PFSK-1 (cell line): ENCODE results near the gene SLC4A3.

Experiments used
- POLR2AphosphoS5 ChIP-seq: IDR thresholded peaks from 2 replicates; pipeline ENCODE4 v1.6.1; 2012; ENCODE audit warnings: low read depth, mild to moderate bottlenecking, control low read depth, low read length, moderate library complexity
- SIN3A ChIP-seq: IDR thresholded peaks from 2 replicates; pipeline ENCODE4 v1.6.1; 2012; ENCODE audit warnings: mild to moderate bottlenecking, low read length, moderate library complexity, borderline replicate concordance; ENCODE audit not compliant: insufficient read depth
- TAF1 ChIP-seq: IDR thresholded peaks from 2 replicates; pipeline ENCODE4 v1.6.1; 2012; ENCODE audit warnings: low read length, control low read depth, borderline replicate concordance; ENCODE audit not compliant: insufficient read depth
- TF ChIP-seq, protein P1 (sequence below), 2 experiments: IDR thresholded peaks; 2 replicates each; pipeline versions ENCODE4 v1.6.1 to v1.8.0; 2011 to 2012; ENCODE audit warnings: low read depth in 2 of 2, low read length in 2 of 2, control low read depth in 1 of 2, inconsistent platforms in 1 of 2, mild to moderate bottlenecking in 1 of 2, moderate library complexity in 1 of 2; ENCODE audit not compliant: insufficient read depth in 1 of 2

DNA sequence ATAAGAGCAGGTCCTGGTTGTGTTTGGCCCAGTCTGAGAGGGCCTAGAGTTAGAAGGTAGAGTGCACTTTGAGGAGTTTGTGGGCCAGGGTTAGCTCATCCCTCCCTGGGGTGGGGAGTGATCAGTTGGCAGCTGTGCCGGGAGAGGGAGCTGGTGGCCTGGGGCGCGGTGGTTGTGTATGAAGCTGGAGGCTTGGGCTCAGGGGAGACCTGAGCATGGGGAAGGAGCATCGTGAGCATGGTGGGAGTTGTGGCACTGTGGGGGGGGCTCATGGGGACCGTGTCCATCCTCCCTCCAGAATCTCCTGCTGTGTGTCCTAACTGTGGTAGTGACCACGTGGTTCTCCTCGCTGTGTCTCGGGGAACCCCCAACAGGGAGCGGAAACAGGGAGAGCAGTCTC is 16.1 kb upstream of the SLC4A3 start:
- TF ChIP-seq POLR2AphosphoS5 (no peak), TAF1 (no peak), SIN3A (no peak)
- TF ChIP-seq, protein P1, sequence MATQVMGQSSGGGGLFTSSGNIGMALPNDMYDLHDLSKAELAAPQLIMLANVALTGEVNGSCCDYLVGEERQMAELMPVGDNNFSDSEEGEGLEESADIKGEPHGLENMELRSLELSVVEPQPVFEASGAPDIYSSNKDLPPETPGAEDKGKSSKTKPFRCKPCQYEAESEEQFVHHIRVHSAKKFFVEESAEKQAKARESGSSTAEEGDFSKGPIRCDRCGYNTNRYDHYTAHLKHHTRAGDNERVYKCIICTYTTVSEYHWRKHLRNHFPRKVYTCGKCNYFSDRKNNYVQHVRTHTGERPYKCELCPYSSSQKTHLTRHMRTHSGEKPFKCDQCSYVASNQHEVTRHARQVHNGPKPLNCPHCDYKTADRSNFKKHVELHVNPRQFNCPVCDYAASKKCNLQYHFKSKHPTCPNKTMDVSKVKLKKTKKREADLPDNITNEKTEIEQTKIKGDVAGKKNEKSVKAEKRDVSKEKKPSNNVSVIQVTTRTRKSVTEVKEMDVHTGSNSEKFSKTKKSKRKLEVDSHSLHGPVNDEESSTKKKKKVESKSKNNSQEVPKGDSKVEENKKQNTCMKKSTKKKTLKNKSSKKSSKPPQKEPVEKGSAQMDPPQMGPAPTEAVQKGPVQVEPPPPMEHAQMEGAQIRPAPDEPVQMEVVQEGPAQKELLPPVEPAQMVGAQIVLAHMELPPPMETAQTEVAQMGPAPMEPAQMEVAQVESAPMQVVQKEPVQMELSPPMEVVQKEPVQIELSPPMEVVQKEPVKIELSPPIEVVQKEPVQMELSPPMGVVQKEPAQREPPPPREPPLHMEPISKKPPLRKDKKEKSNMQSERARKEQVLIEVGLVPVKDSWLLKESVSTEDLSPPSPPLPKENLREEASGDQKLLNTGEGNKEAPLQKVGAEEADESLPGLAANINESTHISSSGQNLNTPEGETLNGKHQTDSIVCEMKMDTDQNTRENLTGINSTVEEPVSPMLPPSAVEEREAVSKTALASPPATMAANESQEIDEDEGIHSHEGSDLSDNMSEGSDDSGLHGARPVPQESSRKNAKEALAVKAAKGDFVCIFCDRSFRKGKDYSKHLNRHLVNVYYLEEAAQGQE (IDR thresholded peaks at IDR 0.05; ENCODE audit: insufficient read depth in 1 of 2, low read depth in 2 of 2, low read length in 2 of 2), result no peak
